OCI-LY3 (cell line): Measurements from ENCODE around the gene RGS14.

Experiments used
- EZH2phosphoT487 ChIP-seq: fragments of 200-600 bp; shearing (Covaris generic); IDR thresholded peaks from 2 replicates; pipeline ENCODE4 v1.6.1; 2018; ENCODE audit warnings: antibody characterized with exemption, mixed run types, low read depth
- TF ChIP-seq, protein P1 (sequence below): fragments of 200-600, 300-600 bp; sonication (generic); IDR thresholded peaks from 2 replicates; pipeline ENCODE4 v1.5.1; 2014; ENCODE audit warnings: antibody characterized with exemption, low read length, low read depth

DNA sequence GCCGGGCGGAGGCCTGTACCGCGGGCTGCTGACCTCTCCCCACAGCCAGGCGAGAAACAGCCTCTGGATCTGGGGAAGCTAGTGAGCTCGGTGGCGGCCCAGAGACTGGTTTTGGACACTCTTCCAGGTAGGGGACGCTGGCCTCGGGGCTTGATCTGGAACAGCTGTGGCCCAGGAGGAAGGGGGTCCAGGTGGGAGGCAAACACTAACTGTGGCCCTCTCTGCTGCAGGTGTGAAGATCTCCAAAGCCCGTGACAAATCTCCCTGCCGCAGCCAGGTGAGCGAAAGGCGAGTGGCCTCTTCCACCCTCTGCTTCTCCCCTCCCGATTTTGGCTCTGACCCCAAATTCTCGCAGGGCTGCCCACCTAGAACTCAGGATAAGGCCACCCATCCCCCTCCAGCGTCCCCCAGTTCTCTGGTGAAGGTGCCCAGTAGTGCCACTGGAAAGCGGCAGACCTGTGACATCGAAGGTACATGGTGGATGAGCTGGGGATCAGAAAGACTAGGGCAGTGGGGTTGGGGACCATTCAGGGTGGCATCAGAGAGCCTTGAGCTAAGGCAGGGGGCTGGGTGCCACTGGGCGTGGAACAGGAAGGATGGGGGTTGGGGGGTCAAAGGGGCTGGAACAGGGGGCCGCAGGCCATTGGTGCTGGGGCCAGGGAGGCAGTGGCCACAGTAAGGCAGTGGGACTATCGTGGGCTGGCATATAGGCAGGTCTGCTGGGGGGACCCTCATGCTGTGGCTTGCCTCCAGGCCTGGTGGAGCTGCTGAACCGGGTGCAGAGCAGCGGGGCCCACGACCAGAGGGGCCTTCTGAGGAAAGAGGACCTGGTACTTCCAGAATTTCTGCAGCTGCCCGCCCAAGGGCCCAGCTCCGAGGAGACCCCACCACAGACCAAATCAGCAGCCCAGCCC is 13.7 kb downstream of the RGS14 start:
- TF ChIP-seq, protein P1, sequence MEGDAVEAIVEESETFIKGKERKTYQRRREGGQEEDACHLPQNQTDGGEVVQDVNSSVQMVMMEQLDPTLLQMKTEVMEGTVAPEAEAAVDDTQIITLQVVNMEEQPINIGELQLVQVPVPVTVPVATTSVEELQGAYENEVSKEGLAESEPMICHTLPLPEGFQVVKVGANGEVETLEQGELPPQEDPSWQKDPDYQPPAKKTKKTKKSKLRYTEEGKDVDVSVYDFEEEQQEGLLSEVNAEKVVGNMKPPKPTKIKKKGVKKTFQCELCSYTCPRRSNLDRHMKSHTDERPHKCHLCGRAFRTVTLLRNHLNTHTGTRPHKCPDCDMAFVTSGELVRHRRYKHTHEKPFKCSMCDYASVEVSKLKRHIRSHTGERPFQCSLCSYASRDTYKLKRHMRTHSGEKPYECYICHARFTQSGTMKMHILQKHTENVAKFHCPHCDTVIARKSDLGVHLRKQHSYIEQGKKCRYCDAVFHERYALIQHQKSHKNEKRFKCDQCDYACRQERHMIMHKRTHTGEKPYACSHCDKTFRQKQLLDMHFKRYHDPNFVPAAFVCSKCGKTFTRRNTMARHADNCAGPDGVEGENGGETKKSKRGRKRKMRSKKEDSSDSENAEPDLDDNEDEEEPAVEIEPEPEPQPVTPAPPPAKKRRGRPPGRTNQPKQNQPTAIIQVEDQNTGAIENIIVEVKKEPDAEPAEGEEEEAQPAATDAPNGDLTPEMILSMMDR: no peak
- TF ChIP-seq EZH2phosphoT487: no peak
